ENCODE measurements around the gene WDR17.

The WDR17 gene

DNA sequence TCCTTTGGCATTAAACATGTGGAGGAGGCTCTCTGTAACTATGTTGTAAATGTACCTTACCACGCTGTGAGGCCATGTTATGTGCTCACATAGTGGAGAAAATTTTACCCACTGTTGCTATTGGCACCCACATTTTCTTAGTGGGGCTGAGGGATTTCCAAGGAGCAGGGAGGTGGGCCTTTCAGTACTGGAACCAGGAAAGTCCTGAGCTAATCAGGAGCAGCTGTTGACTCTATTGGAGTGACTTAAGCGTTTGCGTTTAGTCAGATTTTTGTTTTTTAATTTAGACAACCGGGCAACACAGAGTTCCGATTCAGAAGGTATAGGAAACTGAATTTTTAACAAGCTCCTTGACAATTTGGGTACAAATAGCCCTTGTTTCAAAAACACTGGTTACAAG lies 30.7 kb upstream of the WDR17 start:
- DNase-seq (ENCODE audit: low spot score): no peak
- TF ChIP-seq, protein P1, sequence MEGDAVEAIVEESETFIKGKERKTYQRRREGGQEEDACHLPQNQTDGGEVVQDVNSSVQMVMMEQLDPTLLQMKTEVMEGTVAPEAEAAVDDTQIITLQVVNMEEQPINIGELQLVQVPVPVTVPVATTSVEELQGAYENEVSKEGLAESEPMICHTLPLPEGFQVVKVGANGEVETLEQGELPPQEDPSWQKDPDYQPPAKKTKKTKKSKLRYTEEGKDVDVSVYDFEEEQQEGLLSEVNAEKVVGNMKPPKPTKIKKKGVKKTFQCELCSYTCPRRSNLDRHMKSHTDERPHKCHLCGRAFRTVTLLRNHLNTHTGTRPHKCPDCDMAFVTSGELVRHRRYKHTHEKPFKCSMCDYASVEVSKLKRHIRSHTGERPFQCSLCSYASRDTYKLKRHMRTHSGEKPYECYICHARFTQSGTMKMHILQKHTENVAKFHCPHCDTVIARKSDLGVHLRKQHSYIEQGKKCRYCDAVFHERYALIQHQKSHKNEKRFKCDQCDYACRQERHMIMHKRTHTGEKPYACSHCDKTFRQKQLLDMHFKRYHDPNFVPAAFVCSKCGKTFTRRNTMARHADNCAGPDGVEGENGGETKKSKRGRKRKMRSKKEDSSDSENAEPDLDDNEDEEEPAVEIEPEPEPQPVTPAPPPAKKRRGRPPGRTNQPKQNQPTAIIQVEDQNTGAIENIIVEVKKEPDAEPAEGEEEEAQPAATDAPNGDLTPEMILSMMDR (IDR thresholded peaks at IDR 0.05; ENCODE audit: extremely low read depth, missing control alignments): no peak

DNA sequence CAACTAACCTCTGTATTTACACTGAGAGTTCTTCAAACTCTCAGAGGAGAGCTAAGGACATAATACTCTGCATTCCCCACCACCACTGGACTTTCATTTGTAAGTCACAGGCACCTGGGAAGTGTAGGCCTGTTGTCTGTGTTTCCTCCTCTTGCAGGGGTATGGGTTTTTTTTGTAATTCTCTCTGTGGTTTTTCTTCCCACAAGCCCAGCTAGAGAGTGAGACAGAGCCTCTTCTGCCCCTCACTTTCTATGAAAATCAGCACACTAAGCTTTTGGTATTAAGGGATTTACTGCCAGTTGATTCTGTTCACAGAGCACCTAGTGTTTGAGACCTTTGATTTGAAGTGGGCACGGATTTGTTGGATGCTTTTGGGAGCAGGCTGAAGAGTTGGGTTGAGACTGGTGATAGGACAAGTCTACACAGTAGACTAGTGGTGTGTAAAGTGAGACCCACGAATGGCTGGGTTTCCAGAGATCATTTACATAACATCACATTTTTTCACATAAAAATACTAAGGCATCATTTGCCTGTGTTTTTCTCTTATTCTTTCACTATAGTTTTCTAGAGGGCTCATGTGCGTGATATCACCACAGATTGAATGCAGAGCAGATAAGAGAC lies 28.9 kb upstream of the WDR17 start:
- DNase-seq (ENCODE audit: low spot score): no peak
- TF ChIP-seq, protein P1 (IDR thresholded peaks at IDR 0.05; ENCODE audit: extremely low read depth, missing control alignments): no peak

DNA sequence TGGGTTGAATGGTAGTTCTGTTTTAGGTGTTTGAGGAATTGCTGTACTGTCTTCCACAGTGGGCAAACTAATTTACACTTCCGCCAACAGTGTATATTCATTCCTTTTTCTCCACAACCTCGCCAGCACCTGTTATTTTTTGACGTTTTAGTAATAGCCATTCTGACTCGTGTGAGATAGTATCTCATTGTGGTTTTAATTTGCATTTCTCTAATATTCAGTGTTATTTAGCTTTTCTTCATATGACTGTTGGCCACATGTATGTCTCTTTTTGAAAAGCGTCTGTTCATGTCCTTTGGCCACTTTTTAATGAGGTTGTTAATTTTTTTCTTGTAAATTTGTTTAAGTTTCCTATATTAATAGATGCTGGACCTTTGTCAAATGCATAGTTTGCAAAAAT lies 26.9 kb upstream of the WDR17 start:
- TF ChIP-seq, protein P1 (IDR thresholded peaks at IDR 0.05; ENCODE audit: extremely low read depth, missing control alignments): no peak
- DNase-seq (ENCODE audit: low spot score): no peak

DNA sequence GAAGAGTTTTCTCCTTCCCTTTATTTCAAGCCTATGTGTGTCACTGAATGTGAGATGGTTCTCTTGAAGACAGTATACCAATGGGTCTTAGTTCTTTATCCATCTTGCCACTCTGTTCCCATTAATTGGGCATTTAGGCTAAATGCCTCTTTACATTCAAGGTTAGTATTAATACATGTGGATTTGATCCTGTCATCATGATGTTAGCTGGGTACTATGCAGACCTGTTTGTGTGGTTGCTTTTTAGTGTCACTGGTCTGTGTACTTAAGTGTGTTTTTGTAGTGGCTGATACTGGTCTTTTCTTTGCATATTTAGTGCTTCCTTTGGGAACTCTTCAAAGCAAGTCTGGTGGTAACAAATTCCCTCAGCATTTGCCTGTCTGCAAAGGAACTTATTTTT lies 23.4 kb upstream of the WDR17 start:
- TF ChIP-seq, protein P1 (IDR thresholded peaks at IDR 0.05; ENCODE audit: extremely low read depth, missing control alignments): no peak
- no peak for DNase-seq (ENCODE audit: low spot score)

DNA sequence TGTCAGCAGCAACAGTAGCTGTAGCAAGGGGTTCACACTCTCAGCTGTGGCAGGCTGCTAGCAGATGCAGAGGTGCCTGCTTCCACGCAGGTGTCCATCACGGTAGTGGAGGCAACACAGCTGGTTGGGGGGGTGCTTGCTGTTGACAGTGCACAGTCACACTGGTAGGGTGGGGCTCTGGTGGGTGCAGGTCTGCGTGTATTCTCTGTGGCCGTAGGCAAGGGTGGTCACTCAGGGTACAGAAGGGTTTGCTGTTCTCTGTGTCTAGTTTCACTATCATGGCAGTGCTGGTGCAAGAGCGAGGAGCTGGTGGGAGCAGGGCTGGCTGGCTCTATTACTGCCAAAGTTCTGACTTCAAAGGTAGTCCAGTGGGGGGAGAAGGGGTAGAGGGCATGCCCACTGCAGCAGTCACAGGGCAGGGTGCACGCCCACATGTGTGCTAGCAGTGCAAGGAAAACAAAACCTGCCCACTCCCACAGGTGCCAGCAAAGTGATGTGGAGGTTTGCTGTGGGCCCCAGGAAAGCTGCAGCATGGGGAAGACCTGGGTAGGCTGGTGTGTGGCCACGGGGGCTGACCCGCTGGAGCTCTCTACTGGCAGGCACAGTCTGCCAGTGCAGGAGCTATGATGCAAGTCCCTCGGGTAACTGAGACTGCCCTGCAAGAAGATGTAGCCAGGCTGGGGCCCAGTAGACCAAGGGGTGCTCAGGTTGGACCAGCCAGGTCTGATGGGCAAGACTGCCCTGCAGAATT lies 21.6 kb upstream of the WDR17 start:
- DNase-seq (ENCODE audit: low spot score): no peak
- TF ChIP-seq, protein P1 (IDR thresholded peaks at IDR 0.05; ENCODE audit: extremely low read depth, missing control alignments): no peak

DNA sequence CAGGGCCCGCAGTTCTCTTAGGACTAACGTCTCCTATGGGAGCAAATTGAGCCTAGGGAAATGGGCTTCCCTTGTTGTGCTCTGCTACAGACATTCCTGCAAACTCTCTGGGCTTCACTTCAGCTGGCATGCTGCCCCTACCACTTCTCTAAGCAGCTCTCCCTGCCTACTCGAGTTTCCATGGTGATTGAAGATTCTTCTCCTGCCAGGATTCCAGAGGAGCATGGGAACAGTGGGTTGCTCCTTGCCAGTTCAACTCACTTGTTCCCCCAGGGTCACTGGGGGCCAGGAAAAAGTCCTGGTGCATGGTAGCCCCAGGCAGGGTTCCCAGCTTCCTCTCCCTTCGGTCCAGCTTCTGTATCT lies 21.1 kb upstream of the WDR17 start:
- TF ChIP-seq, protein P1 (IDR thresholded peaks at IDR 0.05; ENCODE audit: extremely low read depth, missing control alignments): no peak
- DNase-seq (ENCODE audit: low spot score): no peak

DNA sequence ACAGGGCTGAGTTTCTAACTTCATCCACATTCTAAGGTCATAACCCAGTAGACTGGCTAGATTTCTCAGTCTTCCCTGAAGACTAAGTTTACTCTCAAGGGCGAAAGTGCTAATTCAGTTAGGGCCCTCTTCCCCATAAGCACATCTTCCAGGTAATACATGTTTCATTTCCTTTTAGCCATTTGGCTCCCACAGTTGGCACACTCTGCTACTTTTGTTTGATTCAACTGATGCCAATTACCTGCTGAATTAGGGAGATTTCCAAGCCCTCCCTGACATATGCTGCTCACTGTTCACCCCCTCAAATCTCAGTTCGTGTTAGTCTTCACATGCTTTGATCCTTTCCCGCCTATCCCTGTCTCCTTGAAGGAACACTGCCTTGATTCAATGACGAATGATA lies 17.0 kb upstream of the WDR17 start:
- TF ChIP-seq, protein P1 (IDR thresholded peaks at IDR 0.05; ENCODE audit: extremely low read depth, missing control alignments): no peak
- no peak for DNase-seq (ENCODE audit: low spot score)
